Measurements from ENCODE around the gene PTRH1. TPM values are rescaled to one million over a fixed set of nuclear protein-coding genes. Genes with fewer than 3 reads are reported as not detected.

PTRH1 gene
- total RNA-seq, 1 experiment from 2014 or later: 15.1 TPM

- TF ChIP-seq CTCF (IDR thresholded peaks at IDR 0.05; ENCODE audit: unreplicated experiment): peak; percentile 88
- no peak within 1 kb of the TSS for H3K27ac Mint-ChIP-seq (ENCODE audit: unreplicated experiment)
- CTCF ChIA-PET: interaction anchor here (0.8 to 1.6 kb wide), 21 partner anchors 9 to 232 kb away, joined by 3 to 21 read pairs (median 5); partner anchors contain the start of genes CDK9, CFAP157, PTRH1 and ST6GALNAC4
- H3K36me3 Mint-ChIP-seq (ENCODE audit: insufficient read depth, unreplicated experiment): peaks cover 6% of the 10 kb centered on the region
- H3K4me3 Mint-ChIP-seq (ENCODE audit: low read depth, unreplicated experiment): peak within 1 kb of the TSS; percentile 67
- H3K9me3 Mint-ChIP-seq (ENCODE audit: low read depth, unreplicated experiment): no peaks in the 10 kb centered on the region
- no TSS peak for BruUV-seq (replicated peaks)
- peaks cover 39% of the 10 kb centered on the region for H3K27me3 Mint-ChIP-seq (ENCODE audit: unreplicated experiment)
- intact Hi-C loops (cut with micrococcal nuclease; ENCODE audit: unreplicated experiment): loop anchor here (5.0 kb wide), 2 partner anchors 137 to 143 kb away; no protein-coding TSS in a partner anchor
- DNase-seq: peak; percentile 95
- no peaks in the 10 kb centered on the region for H3K4me1 Mint-ChIP-seq (ENCODE audit: low read depth, unreplicated experiment)
These were observed 19.5 kb upstream of the PTRH1 start, which contains the start of gene TOR2A for GRCh38 chr9:127734747-127735529. TSS of gene TOR2A (minus strand) at chr9:127735294. CDS start at chr9:127735270, 24 bp downstream.

GRCh38 chr9:127734247-127734746 is 18.8 kb upstream of the PTRH1 start:
- H3K27ac Mint-ChIP-seq (ENCODE audit: unreplicated experiment): no peak overlapping the region
- no peak for TF ChIP-seq CTCF (IDR thresholded peaks at IDR 0.05; ENCODE audit: unreplicated experiment)
- no peaks in the 10 kb centered on the region for H3K9me3 Mint-ChIP-seq (ENCODE audit: low read depth, unreplicated experiment)
- DNase-seq: no peak
- peak overlapping the region; percentile 67 for H3K4me3 Mint-ChIP-seq (ENCODE audit: low read depth, unreplicated experiment)
- CTCF ChIA-PET: interaction anchor here (0.8 to 1.6 kb wide), 18 partner anchors 9 to 189 kb away, joined by 3 to 21 read pairs (median 5); partner anchors contain the start of genes CDK9, CFAP157, PTRH1 and ST6GALNAC4
- peaks cover 6% of the 10 kb centered on the region for H3K36me3 Mint-ChIP-seq (ENCODE audit: insufficient read depth, unreplicated experiment)
- intact Hi-C loops (cut with micrococcal nuclease; ENCODE audit: unreplicated experiment): loop anchor here (5.0 kb wide), 1 partner anchor 142 kb away; no protein-coding TSS in a partner anchor
- no peaks in the 10 kb centered on the region for H3K4me1 Mint-ChIP-seq (ENCODE audit: low read depth, unreplicated experiment)
- BruUV-seq (replicated peaks): TSS peak; percentile 57
- H3K27me3 Mint-ChIP-seq (ENCODE audit: unreplicated experiment): peaks cover 36% of the 10 kb centered on the region

- Mint-ChIP-seq H3K9me3 (ENCODE audit: low read depth, unreplicated experiment) (no peaks in the 10 kb centered on the region), H3K4me1 (ENCODE audit: low read depth, unreplicated experiment) (no peaks in the 10 kb centered on the region), H3K4me3 (ENCODE audit: low read depth, unreplicated experiment) (no peak overlapping the region), H3K27me3 (ENCODE audit: unreplicated experiment) (peaks cover 29% of the 10 kb centered on the region), H3K36me3 (ENCODE audit: insufficient read depth, unreplicated experiment) (peaks cover 6% of the 10 kb centered on the region), H3K27ac (ENCODE audit: unreplicated experiment) (no peak overlapping the region)
- no peak for DNase-seq
- BruUV-seq (replicated peaks): no TSS peak
- TF ChIP-seq CTCF (IDR thresholded peaks at IDR 0.05; ENCODE audit: unreplicated experiment): no peak
- CTCF ChIA-PET: interaction anchor here (0.6 kb wide), 1 partner anchor 14 kb away, joined by 4 read pairs; no protein-coding TSS in a partner anchor
- intact Hi-C loops (cut with micrococcal nuclease; ENCODE audit: unreplicated experiment): loop anchor here (5.0 kb wide), 1 partner anchor 141 kb away; no protein-coding TSS in a partner anchor
These were observed 18.2 kb upstream of the PTRH1 start for GRCh38 chr9:127733614-127734013.

GRCh38 chr9:127732444-127732843 is 17.0 kb upstream of the PTRH1 start:
- Mint-ChIP-seq H3K4me3 (ENCODE audit: low read depth, unreplicated experiment) (no peak overlapping the region), H3K4me1 (ENCODE audit: low read depth, unreplicated experiment) (no peaks in the 10 kb centered on the region), H3K9me3 (ENCODE audit: low read depth, unreplicated experiment) (no peaks in the 10 kb centered on the region), H3K36me3 (ENCODE audit: insufficient read depth, unreplicated experiment) (peaks cover 6% of the 10 kb centered on the region), H3K27ac (ENCODE audit: unreplicated experiment) (no peak overlapping the region), H3K27me3 (ENCODE audit: unreplicated experiment) (peaks cover 17% of the 10 kb centered on the region)
- TF ChIP-seq CTCF (IDR thresholded peaks at IDR 0.05; ENCODE audit: unreplicated experiment): no peak
- no TSS peak for BruUV-seq (replicated peaks)
- intact Hi-C loops (cut with micrococcal nuclease; ENCODE audit: unreplicated experiment): loop anchor here (5.0 kb wide), 1 partner anchor 140 kb away; no protein-coding TSS in a partner anchor
- CTCF ChIA-PET: no interaction called here
- no peak for DNase-seq
